ENCODE measurements around the gene SVOPL. TPM values are rescaled to one million over a fixed set of nuclear protein-coding genes. Genes with fewer than 3 reads are reported as not detected.

The SVOPL gene
- total RNA-seq, 3 donors from 2014 or later, result 0.15 to 0.33 TPM; not detected in 1

DNA sequence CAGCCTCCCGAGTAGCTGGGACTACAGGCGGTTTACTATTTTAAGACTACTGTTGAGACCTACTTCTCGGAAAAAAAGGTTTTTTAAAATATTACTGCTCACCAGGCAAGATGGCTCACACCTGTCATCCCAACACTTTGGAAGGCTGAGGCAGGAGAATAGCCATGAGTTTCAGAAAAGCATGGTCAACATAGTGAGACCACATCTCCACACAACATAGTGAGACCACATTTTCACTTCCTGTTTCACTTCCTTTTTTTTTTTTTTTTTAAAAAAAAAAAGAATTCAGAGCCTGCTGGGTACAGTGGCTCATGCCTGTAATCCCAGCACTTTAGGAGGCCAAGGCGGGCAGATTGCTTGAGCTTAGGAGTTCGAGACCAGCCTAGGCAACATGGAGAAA lies 46.5 kb downstream of the SVOPL start:
- H3K4me1 ChIP-seq, result no peaks in the 10 kb centered on the region
- H3K9me3 ChIP-seq, result peaks cover 14 to 19% of the 10 kb centered on the region in 2 donors
- intact Hi-C loops (cut with DNase I; ENCODE audit: low total_unique reads), result no loop called here
- H3K27me3 ChIP-seq, result no peaks in the 10 kb centered on the region
- DNase-seq (ENCODE audit: low spot score in 2 of 2), result no peak
- H3K36me3 ChIP-seq, result no peaks in the 10 kb centered on the region
- TF ChIP-seq POLR2AphosphoS5 (IDR thresholded peaks at IDR 0.05) (no peak), POLR2A (IDR thresholded peaks at IDR 0.05) (no peak)
- TF ChIP-seq, protein P1, sequence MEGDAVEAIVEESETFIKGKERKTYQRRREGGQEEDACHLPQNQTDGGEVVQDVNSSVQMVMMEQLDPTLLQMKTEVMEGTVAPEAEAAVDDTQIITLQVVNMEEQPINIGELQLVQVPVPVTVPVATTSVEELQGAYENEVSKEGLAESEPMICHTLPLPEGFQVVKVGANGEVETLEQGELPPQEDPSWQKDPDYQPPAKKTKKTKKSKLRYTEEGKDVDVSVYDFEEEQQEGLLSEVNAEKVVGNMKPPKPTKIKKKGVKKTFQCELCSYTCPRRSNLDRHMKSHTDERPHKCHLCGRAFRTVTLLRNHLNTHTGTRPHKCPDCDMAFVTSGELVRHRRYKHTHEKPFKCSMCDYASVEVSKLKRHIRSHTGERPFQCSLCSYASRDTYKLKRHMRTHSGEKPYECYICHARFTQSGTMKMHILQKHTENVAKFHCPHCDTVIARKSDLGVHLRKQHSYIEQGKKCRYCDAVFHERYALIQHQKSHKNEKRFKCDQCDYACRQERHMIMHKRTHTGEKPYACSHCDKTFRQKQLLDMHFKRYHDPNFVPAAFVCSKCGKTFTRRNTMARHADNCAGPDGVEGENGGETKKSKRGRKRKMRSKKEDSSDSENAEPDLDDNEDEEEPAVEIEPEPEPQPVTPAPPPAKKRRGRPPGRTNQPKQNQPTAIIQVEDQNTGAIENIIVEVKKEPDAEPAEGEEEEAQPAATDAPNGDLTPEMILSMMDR (IDR thresholded peaks at IDR 0.05), result no peak
- H3K27ac ChIP-seq, result no peak overlapping the region
- H3K4me3 ChIP-seq, result no peak overlapping the region

DNA sequence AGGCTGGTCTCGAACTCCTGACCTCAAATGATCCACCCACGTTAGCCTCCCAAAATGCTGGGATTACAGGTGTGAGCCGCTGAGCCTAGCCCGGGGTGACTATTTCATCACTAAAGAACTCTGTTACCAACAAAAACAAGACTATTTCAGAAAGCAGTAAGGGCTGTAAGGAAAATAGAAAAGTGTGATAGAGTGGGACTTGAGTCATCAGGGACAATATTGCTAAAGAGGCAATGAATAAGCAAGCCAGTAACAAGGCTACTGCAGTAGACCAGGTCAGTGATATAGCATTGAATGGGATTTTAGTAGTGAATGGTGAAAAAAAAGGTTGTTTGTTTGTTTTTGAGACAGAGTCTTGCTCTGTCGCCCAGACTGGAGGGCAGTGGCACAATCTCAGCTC lies 51.7 kb downstream of the SVOPL start:
- DNase-seq (ENCODE audit: low spot score in 2 of 2), result no peak
- Histone ChIP-seq H3K36me3 (no peaks in the 10 kb centered on the region), H3K9me3 (peaks cover 6 to 12% of the 10 kb centered on the region in 2 donors), H3K4me1 (no peaks in the 10 kb centered on the region), H3K4me3 (no peak overlapping the region), H3K27ac (no peak overlapping the region), H3K27me3 (no peaks in the 10 kb centered on the region)
- no peak for TF ChIP-seq POLR2AphosphoS5 (IDR thresholded peaks at IDR 0.05)
- TF ChIP-seq POLR2A (IDR thresholded peaks at IDR 0.05), result no peak
- TF ChIP-seq, protein P1 (IDR thresholded peaks at IDR 0.05), result no peak
- intact Hi-C loops (cut with DNase I; ENCODE audit: low total_unique reads), result no loop called here

DNA sequence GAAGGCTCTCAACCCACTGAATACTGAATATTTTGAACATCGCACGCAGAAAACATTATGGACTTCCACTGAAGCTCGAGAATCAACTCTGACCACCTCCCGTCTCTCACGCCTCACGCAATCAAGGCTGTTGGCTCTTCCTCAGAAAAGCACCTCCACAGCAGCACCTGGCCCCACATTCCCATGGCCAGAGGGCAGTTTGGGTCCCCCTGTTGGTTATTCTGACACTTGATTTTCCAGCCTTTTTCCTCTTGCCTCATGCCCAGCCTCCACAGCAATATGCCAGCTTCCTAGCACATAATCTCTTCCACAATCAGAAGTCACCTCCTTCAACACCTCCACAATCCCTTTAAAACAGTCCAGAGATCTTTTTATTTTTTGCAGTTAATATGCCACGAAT lies 55.9 kb downstream of the SVOPL start:
- H3K36me3 ChIP-seq, result no peaks in the 10 kb centered on the region
- no peaks in the 10 kb centered on the region for H3K27me3 ChIP-seq
- no peak for DNase-seq (ENCODE audit: low spot score in 2 of 2)
- no peak overlapping the region for H3K27ac ChIP-seq
- TF ChIP-seq POLR2AphosphoS5 (IDR thresholded peaks at IDR 0.05), result no peak
- TF ChIP-seq, protein P1 (IDR thresholded peaks at IDR 0.05), result no peak
- TF ChIP-seq POLR2A (IDR thresholded peaks at IDR 0.05), result no peak
- H3K9me3 ChIP-seq, result no peaks in the 10 kb centered on the region
- no peaks in the 10 kb centered on the region for H3K4me1 ChIP-seq
- no peak overlapping the region for H3K4me3 ChIP-seq
- intact Hi-C loops (cut with DNase I; ENCODE audit: low total_unique reads), result no loop called here

DNA sequence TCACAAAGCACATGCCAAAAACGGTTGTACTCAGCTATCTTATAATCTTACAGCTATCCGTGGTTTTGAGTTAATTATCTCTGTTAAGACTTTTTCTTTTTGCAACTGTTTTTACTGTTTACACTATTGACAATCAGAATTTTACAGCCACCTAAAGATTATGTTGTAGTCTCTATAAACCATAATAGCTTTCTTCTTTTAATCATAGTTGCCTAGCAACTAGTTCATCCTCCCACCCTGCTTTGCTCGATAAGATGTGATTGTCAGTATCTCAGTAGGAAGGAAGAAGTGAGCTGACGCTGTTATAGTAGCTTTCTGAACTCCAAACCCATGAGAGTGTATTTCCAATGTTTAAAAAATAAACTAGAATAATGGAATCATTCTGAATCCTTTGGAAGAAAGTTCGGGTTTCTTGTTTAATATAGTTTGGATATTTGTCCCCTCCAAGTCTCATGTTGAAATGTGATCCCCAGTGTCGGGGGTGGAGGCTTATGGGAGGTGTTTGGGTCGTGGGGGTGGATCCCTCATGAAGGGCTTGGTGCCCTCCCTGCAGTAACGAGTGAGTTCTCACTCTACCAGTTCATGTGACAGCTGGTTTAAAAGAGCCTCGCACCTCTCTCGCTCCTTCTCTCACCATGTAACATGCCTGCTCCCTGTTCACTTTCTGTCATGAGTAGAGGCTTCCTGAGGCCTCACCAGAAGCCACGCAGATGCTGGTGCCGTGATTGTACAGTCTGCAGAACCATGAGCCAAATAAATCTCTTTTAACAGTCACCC lies 68.1 kb downstream of the SVOPL start:
- no peak overlapping the region for H3K4me3 ChIP-seq
- H3K27me3 ChIP-seq, result no peaks in the 10 kb centered on the region
- no peaks in the 10 kb centered on the region for H3K9me3 ChIP-seq
- intact Hi-C loops (cut with DNase I; ENCODE audit: low total_unique reads), result no loop called here
- TF ChIP-seq POLR2AphosphoS5 (IDR thresholded peaks at IDR 0.05), result no peak
- no peak for TF ChIP-seq POLR2A (IDR thresholded peaks at IDR 0.05)
- TF ChIP-seq, protein P1 (IDR thresholded peaks at IDR 0.05), result no peak
- H3K4me1 ChIP-seq, result no peaks in the 10 kb centered on the region
- H3K27ac ChIP-seq, result no peak overlapping the region
- no peaks in the 10 kb centered on the region for H3K36me3 ChIP-seq
- DNase-seq (ENCODE audit: low spot score in 2 of 2), result no peak

DNA sequence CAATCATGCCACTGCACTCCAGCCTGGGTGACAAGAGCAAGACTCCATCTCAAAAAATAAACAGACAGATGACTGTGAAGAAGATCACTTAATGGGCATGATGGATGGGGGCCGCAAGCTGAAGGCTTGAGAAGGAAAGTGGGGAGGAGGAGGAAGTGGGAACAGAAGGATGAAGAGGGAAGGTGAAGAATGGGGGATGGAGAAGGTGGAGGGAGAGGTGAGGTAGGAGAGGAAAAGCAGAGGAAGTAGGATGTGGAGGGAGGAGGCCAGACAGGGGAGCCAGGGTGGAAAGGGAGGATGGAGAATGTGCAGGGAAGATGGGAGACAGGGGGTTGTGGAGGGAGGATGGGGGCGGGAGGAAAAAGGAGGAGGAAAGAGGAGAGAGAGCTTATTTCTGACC lies 68.8 kb downstream of the SVOPL start:
- no peaks in the 10 kb centered on the region for H3K27me3 ChIP-seq
- no peak overlapping the region for H3K4me3 ChIP-seq
- no peak for DNase-seq (ENCODE audit: low spot score in 2 of 2)
- TF ChIP-seq, protein P1 (IDR thresholded peaks at IDR 0.05), result no peak
- no peak for TF ChIP-seq POLR2AphosphoS5 (IDR thresholded peaks at IDR 0.05)
- TF ChIP-seq POLR2A (IDR thresholded peaks at IDR 0.05), result no peak
- no peak overlapping the region for H3K27ac ChIP-seq
- no peaks in the 10 kb centered on the region for H3K4me1 ChIP-seq
- no peaks in the 10 kb centered on the region for H3K36me3 ChIP-seq
- intact Hi-C loops (cut with DNase I; ENCODE audit: low total_unique reads), result no loop called here
- H3K9me3 ChIP-seq, result no peaks in the 10 kb centered on the region

All from breast epithelium (tissue), 4 donors.